Measurements from ENCODE around the gene PPFIA1.

DNA sequence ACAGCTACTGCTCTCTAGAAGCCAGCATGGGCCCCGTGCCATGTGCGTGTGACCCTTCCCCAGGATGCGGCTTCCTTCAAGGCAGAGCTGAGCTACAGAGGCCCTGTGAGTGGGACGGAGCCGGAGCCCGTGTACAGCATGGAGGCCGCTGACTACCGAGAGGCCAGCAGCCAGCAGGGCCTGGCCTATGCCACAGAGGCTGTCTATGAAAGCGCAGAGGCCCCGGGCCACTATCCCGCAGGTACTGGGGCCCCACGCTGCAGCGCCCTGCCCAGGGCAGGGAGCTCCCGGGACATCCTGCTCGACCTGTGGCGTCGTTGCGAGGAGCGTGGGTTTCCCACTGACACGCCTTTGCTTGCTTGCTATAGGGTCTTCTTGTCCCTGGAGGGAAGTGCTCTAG, 162.5 kb downstream of the PPFIA1 start:
- TF ChIP-seq, protein P1, sequence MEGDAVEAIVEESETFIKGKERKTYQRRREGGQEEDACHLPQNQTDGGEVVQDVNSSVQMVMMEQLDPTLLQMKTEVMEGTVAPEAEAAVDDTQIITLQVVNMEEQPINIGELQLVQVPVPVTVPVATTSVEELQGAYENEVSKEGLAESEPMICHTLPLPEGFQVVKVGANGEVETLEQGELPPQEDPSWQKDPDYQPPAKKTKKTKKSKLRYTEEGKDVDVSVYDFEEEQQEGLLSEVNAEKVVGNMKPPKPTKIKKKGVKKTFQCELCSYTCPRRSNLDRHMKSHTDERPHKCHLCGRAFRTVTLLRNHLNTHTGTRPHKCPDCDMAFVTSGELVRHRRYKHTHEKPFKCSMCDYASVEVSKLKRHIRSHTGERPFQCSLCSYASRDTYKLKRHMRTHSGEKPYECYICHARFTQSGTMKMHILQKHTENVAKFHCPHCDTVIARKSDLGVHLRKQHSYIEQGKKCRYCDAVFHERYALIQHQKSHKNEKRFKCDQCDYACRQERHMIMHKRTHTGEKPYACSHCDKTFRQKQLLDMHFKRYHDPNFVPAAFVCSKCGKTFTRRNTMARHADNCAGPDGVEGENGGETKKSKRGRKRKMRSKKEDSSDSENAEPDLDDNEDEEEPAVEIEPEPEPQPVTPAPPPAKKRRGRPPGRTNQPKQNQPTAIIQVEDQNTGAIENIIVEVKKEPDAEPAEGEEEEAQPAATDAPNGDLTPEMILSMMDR (IDR thresholded peaks at IDR 0.05; ENCODE audit: low read depth, low read length) = no peak
- TF ChIP-seq EZH2phosphoT487 (IDR thresholded peaks at IDR 0.05; ENCODE audit: low read depth) = no peak
